Measurements from ENCODE around the gene AUTS2. TPM values are rescaled to one million over a fixed set of nuclear protein-coding genes. Genes with fewer than 3 reads are reported as not detected.

AUTS2 gene
- polyA plus RNA-seq, 1 donor from 2014 or later, result 97.3 TPM

- TF ChIP-seq POLR2AphosphoS5 (IDR thresholded peaks at IDR 0.05) (no peak), TAF1 (IDR thresholded peaks at IDR 0.05; ENCODE audit: low read depth) (no peak), SMC3 (conservative IDR thresholded peaks at IDR 0.05; ENCODE audit: poor library complexity) (no peak), RAD21 (conservative IDR thresholded peaks at IDR 0.05) (no peak), EP300 (conservative IDR thresholded peaks at IDR 0.05; ENCODE audit: poor library complexity, severe bottlenecking) (no peak), MXI1 (conservative IDR thresholded peaks at IDR 0.05; ENCODE audit: poor library complexity, severe bottlenecking) (no peak), EZH2 (IDR thresholded peaks at IDR 0.05; ENCODE audit: borderline replicate concordance, insufficient read depth, low read length, poor library complexity, severe bottlenecking) (no peak), REST (IDR thresholded peaks at IDR 0.05; ENCODE audit: borderline replicate concordance) (no peak)
- Histone ChIP-seq H3K9me2 (ENCODE audit: insufficient read depth, low read length) (no peaks in the 10 kb centered on the region), H3K36me3 (ENCODE audit: insufficient read depth, low read length) (no peaks in the 10 kb centered on the region), H3K9ac (ENCODE audit: low read length) (no peak overlapping the region), H2AFZ (ENCODE audit: low read depth, low read length) (no peak overlapping the region), H3F3A (ENCODE audit: insufficient read depth, low read length, poor library complexity, severe bottlenecking) (no peaks in the 10 kb centered on the region), H3K79me2 (replicated peaks; ENCODE audit: insufficient read depth, low read length) (peaks cover 36% of the 10 kb centered on the region), H3K9me3 (ENCODE audit: low read length) (no peaks in the 10 kb centered on the region), H3K4me2 (ENCODE audit: low read length) (no peak overlapping the region), H3K27me3 (ENCODE audit: insufficient read depth, low read depth, low read length) (no peaks in the 10 kb centered on the region), H3K4me3 (ENCODE audit: low read length) (no peak overlapping the region), H3K27ac (ENCODE audit: low read length) (no peak overlapping the region), H4K20me1 (ENCODE audit: insufficient read depth) (no peaks in the 10 kb centered on the region)
Measured at GRCh38 chr7:70660819-70661191, 1062.5 kb downstream of the AUTS2 start.

GRCh38 chr7:70663680-70664079 lies 1065.4 kb downstream of the AUTS2 start:
- no peak overlapping the region for H3K9ac ChIP-seq (ENCODE audit: low read length)
- no peak for TF ChIP-seq TAF1 (IDR thresholded peaks at IDR 0.05; ENCODE audit: low read depth)
- TF ChIP-seq CTCF (IDR thresholded peaks at IDR 0.05; ENCODE audit: poor library complexity, severe bottlenecking), result no peak
- no peak for TF ChIP-seq EP300 (conservative IDR thresholded peaks at IDR 0.05; ENCODE audit: poor library complexity, severe bottlenecking)
- TF ChIP-seq REST (IDR thresholded peaks at IDR 0.05; ENCODE audit: borderline replicate concordance), result no peak
- TF ChIP-seq SMC3 (conservative IDR thresholded peaks at IDR 0.05; ENCODE audit: poor library complexity), result no peak
- no peak for TF ChIP-seq MXI1 (conservative IDR thresholded peaks at IDR 0.05; ENCODE audit: poor library complexity, severe bottlenecking)
- no peak for TF ChIP-seq POLR2AphosphoS5 (IDR thresholded peaks at IDR 0.05)
- no peak for TF ChIP-seq EZH2 (IDR thresholded peaks at IDR 0.05; ENCODE audit: borderline replicate concordance, insufficient read depth, low read length, poor library complexity, severe bottlenecking)
- no peak for TF ChIP-seq RAD21 (conservative IDR thresholded peaks at IDR 0.05)
- no peak overlapping the region for H2AFZ ChIP-seq (ENCODE audit: low read depth, low read length)
- no peaks in the 10 kb centered on the region for H3K9me3 ChIP-seq (ENCODE audit: low read length)
- no peak overlapping the region for H3K27ac ChIP-seq (ENCODE audit: low read length)
- H3F3A ChIP-seq (ENCODE audit: insufficient read depth, low read length, poor library complexity, severe bottlenecking), result no peaks in the 10 kb centered on the region
- no peak overlapping the region for H3K4me2 ChIP-seq (ENCODE audit: low read length)
- H3K9me2 ChIP-seq (ENCODE audit: insufficient read depth, low read length), result no peaks in the 10 kb centered on the region
- no peak overlapping the region for H3K4me3 ChIP-seq (ENCODE audit: low read length)
- no peaks in the 10 kb centered on the region for H3K36me3 ChIP-seq (ENCODE audit: insufficient read depth, low read length)
- no peaks in the 10 kb centered on the region for H3K27me3 ChIP-seq (ENCODE audit: insufficient read depth, low read depth, low read length)
- H4K20me1 ChIP-seq (ENCODE audit: insufficient read depth), result no peaks in the 10 kb centered on the region
- peaks cover 46% of the 10 kb centered on the region for H3K79me2 ChIP-seq (replicated peaks; ENCODE audit: insufficient read depth, low read length)
